PC-3 (cell line): Measurements from ENCODE around the gene ABHD16A. TPM values are rescaled to one million over a fixed set of nuclear protein-coding genes. Genes with fewer than 3 reads are reported as not detected.

ENCODE experiments used
- ATAC-seq: fragments of 200-7000 bp; cut with Tn5 transposase; 2 replicates; pipeline ENCODE4 v1.9.1; 2020; ENCODE audit warnings: mild to moderate bottlenecking, moderate library complexity
- BruUV-seq: library from RNA; stranded (reverse); fragments of 400-500 nt; replicated peaks from 2 replicates; lab custom pipeline; 2021; lab: Mats Ljungman, UMichigan
- CTCF ChIA-PET: fragments of 300-600 bp; sonication (Branson Sonifier 250); formaldehyde crosslinking; loops from one replicate; lab custom pipeline; 2022; ENCODE audit warnings: antibody characterized with exemption; lab: Charles Lee
- POLR2A ChIA-PET: fragments of 300-600 bp; sonication (Branson Sonifier 250); formaldehyde crosslinking; loops from one replicate; lab custom pipeline; 2022; ENCODE audit warnings: antibody characterized with exemption; ENCODE audit not compliant: unreplicated experiment; lab: Charles Lee
- DNase-seq: peaks from one replicate; pipeline ENCODE4 v3.0.0-alpha.2; 2015
- H2AFZ ChIP-seq: fragments of 300-600 bp; sonication (generic); 2 replicates; pipeline ENCODE4 v1.6.0; 2016; ENCODE audit warnings: antibody characterized with exemption, low read length
- H3F3A ChIP-seq: fragments of 300-600 bp; sonication (generic); one replicate; pipeline ENCODE4 v1.6.0; 2017; ENCODE audit warnings: antibody characterized with exemption, low read length, control low read depth, mild to moderate bottlenecking; ENCODE audit not compliant: unreplicated experiment
- H3K27ac ChIP-seq: fragments of 300-600 bp; sonication (generic); 2 replicates; pipeline ENCODE4 v1.5.1; 2016; ENCODE audit warnings: mild to moderate bottlenecking, low read length
- H3K27me3 ChIP-seq: fragments of 300-600 bp; sonication (generic); 2 replicates; pipeline ENCODE4 v1.6.1; 2016; ENCODE audit warnings: low read length, mixed read lengths
- H3K36me3 ChIP-seq: fragments of 300-600 bp; sonication (generic); 2 replicates; pipeline ENCODE4 v1.6.1; 2016; ENCODE audit warnings: low read depth, mixed run types, low read length, mixed read lengths
- H3K4me1 ChIP-seq: fragments of 300-600 bp; sonication (generic); 2 replicates; pipeline ENCODE4 v1.5.1; 2016; ENCODE audit warnings: low read length; ENCODE audit not compliant: insufficient read depth
- H3K4me2 ChIP-seq: fragments of 300-600 bp; sonication (generic); 2 replicates; pipeline ENCODE4 v1.6.0; 2016; ENCODE audit warnings: low read length
- H3K4me3 ChIP-seq: fragments of 300-600 bp; sonication (generic); 2 replicates; pipeline ENCODE4 v1.5.1; 2016; ENCODE audit warnings: mild to moderate bottlenecking, low read length, mixed read lengths
- H3K79me2 ChIP-seq: fragments of 300-600 bp; sonication (generic); 2 replicates; pipeline ENCODE4 v1.6.1; 2017; ENCODE audit warnings: low read length, mixed read lengths
- H3K9ac ChIP-seq: fragments of 300-600 bp; sonication (generic); 2 replicates; pipeline ENCODE4 v1.6.0; 2016; ENCODE audit warnings: mild to moderate bottlenecking, low read length
- H3K9me2 ChIP-seq: fragments of 300-600 bp; sonication (generic); replicated peaks from 2 replicates; pipeline ENCODE4 v1.6.1; 2016; ENCODE audit warnings: mixed run types, low read length, mixed read lengths
- H3K9me3 ChIP-seq: fragments of 300-600 bp; sonication (generic); 2 replicates; pipeline ENCODE4 v1.6.1; 2016; ENCODE audit warnings: low read length, mixed read lengths
- H4K20me1 ChIP-seq: fragments of 300-600 bp; sonication (generic); 2 replicates; pipeline ENCODE4 v1.6.1; 2016; ENCODE audit warnings: low read length, mixed read lengths
- EZH2 ChIP-seq: fragments of 300-600 bp; sonication (generic); IDR thresholded peaks from one replicate; pipeline ENCODE4 v1.6.1; 2017; ENCODE audit warnings: antibody characterized with exemption, mild to moderate bottlenecking, low read length; ENCODE audit not compliant: unreplicated experiment
- EZH2phosphoT487 ChIP-seq: fragments of 300-600 bp; sonication (generic); IDR thresholded peaks from 2 replicates; pipeline ENCODE4 v1.6.1; 2018; ENCODE audit warnings: mild to moderate bottlenecking, antibody characterized with exemption, low read length, borderline replicate concordance
- intact Hi-C: fragments of 100-400 bp; cut with micrococcal nuclease; formaldehyde crosslinking; loops from 2 replicates; pipeline ENCODE4 v1.9.0; 2023
- total RNA-seq: library from RNA; depleted of rRNA; stranded (reverse); fragments of >200 nt; gene quantifications from 2 replicates; pipeline ENCODE4 v1.2.3, GENCODE V29; 2014
- TF ChIP-seq, protein P1 (sequence below): fragments of 300-600 bp; sonication (generic); conservative IDR thresholded peaks from 2 replicates; pipeline ENCODE4 v1.5.1; 2017; ENCODE audit warnings: antibody characterized with exemption, low read depth, mild to moderate bottlenecking, low read length

Gene ABHD16A
- total RNA-seq, 1 experiment from 2014 or later, result 52.0 TPM

DNA sequence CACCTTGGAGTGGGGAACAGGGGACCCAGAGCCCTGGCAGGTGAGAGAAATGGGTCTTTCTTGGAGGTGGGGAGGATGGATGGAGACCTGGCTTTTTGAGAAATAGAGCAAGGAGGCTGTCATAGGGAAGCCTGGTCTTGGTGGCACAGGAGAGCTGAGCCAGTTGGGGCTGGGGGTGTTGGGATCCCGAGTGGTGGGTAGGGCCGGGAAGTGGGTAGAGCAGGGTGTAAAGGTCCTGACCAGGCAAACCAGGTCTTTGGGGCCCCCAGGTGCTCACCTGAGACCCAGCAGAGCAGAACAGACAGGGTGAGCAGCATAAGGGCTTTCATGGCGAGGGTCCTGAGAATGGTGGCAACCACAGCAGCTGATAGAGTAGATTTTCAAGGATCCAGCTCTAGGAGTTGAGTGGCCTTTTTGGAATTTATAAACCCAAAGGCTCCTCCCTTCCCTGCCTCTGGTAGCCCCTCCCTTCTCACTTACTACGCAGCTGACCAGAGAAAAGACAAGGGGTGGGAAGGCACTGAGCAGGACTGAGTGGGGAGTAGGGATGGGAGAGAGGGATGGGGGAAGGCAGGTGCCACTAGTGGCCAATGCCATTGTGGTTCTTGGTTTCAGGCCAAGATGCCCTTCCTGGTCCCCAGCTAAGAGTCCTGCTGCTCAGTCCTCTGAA is 18.4 kb upstream of the ABHD16A start, which contains the start of gene LY6G6C:
LY6G6C (minus strand) TSS at position 396 of the 670 bp plus-strand sequence; CDS start at position 329, 67 bp downstream.
- no TSS peak for BruUV-seq

DNA sequence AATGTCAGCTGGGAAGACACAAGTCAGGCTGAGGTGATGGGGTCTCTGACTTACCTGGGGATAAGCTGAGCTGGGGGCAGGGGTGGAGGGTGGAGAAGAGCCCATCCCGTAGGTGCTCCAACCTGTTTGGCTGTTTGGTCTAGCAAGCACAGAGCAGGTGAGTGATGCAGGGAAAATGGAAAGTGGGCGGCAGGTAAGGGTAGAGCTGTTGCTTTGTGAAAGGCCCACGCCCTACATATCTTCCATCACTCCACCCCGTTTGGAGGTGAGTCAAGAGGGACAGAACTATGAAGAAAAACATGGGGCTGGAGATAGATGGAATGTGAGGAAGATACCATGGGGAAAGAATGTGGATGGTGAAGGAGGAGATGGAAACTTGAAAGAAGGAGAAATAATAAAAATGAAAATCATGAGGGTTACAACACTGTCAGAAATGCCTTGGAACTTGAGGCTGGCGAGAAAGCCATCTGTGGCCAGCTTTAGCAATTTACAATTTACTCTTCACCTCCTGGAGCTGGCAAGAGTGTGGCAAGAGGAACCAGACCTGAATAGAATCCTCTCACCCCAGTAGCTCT is 17.2 kb upstream of the ABHD16A start:
- no peak overlapping the region for H2AFZ ChIP-seq
- no peaks in the 10 kb centered on the region for H3K27me3 ChIP-seq
- TF ChIP-seq EZH2 (no peak), EZH2phosphoT487 (no peak)
- TF ChIP-seq, protein P1, sequence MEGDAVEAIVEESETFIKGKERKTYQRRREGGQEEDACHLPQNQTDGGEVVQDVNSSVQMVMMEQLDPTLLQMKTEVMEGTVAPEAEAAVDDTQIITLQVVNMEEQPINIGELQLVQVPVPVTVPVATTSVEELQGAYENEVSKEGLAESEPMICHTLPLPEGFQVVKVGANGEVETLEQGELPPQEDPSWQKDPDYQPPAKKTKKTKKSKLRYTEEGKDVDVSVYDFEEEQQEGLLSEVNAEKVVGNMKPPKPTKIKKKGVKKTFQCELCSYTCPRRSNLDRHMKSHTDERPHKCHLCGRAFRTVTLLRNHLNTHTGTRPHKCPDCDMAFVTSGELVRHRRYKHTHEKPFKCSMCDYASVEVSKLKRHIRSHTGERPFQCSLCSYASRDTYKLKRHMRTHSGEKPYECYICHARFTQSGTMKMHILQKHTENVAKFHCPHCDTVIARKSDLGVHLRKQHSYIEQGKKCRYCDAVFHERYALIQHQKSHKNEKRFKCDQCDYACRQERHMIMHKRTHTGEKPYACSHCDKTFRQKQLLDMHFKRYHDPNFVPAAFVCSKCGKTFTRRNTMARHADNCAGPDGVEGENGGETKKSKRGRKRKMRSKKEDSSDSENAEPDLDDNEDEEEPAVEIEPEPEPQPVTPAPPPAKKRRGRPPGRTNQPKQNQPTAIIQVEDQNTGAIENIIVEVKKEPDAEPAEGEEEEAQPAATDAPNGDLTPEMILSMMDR, result no peak
- H3K9me2 ChIP-seq, result no peaks in the 10 kb centered on the region
- DNase-seq (peak; percentile 37), ATAC-seq (no peak)
- no peak overlapping the region for H3K9ac ChIP-seq
- CTCF ChIA-PET, result no interaction called here
- H3K4me2 ChIP-seq, result no peak overlapping the region
- POLR2A ChIA-PET, result no interaction called here
- H3K36me3 ChIP-seq, result no peaks in the 10 kb centered on the region
- H3K4me3 ChIP-seq, result no peak overlapping the region
- intact Hi-C loops, result no loop called here
- no peaks in the 10 kb centered on the region for H3F3A ChIP-seq
- no TSS peak for BruUV-seq
- no peaks in the 10 kb centered on the region for H4K20me1 ChIP-seq
- no peaks in the 10 kb centered on the region for H3K9me3 ChIP-seq
- no peaks in the 10 kb centered on the region for H3K79me2 ChIP-seq
- H3K4me1 ChIP-seq, result peaks cover 29% of the 10 kb centered on the region
- H3K27ac ChIP-seq, result no peak overlapping the region

More for the DNA sequence above, 18.4 kb upstream of the ABHD16A start, which contains the start of gene LY6G6C:
- ChIA-PET CTCF (no interaction called here), POLR2A (interaction anchor here (0.6 kb wide), 1 partner anchor 55 kb away, joined by 6 read pairs; no protein-coding TSS in a partner anchor)
- no peaks in the 10 kb centered on the region for H3F3A ChIP-seq
- no peaks in the 10 kb centered on the region for H4K20me1 ChIP-seq
- H3K9me3 ChIP-seq, result no peaks in the 10 kb centered on the region
- intact Hi-C loops, result no loop called here
- no peak within 1 kb of the TSS for H3K27ac ChIP-seq
- H2AFZ ChIP-seq, result no peak within 1 kb of the TSS
- no peak for ATAC-seq
- H3K4me3 ChIP-seq, result no peak within 1 kb of the TSS
- H3K36me3 ChIP-seq, result no peaks in the 10 kb centered on the region
- H3K4me1 ChIP-seq, result peaks cover 29% of the 10 kb centered on the region
- no peak within 1 kb of the TSS for H3K9ac ChIP-seq
- no peak within 1 kb of the TSS for H3K4me2 ChIP-seq
- no peak for TF ChIP-seq EZH2
- TF ChIP-seq EZH2phosphoT487, result no peak
- TF ChIP-seq, protein P1, result no peak
- no peaks in the 10 kb centered on the region for H3K79me2 ChIP-seq
- no peaks in the 10 kb centered on the region for H3K27me3 ChIP-seq
- no peak for DNase-seq
- no peaks in the 10 kb centered on the region for H3K9me2 ChIP-seq
